Lower leg skin (tissue), 4 donors: Measurements from ENCODE around the gene LCE6A. TPM values are rescaled to one million over a fixed set of nuclear protein-coding genes. Genes with fewer than 3 reads are reported as not detected.

Source experiments
- DNase-seq, 2 donors: peaks; one replicate each; pipeline ENCODE4 v3.0.0-alpha.2; 2019; ENCODE audit warnings: low spot score in 2 of 2
- H3K4me3 ChIP-seq: fragments of 200-600 bp; sonication (generic); 2 replicates; pipeline ENCODE4 v1.5.1; 2017; ENCODE audit warnings: mild to moderate bottlenecking, low read depth; ENCODE audit not compliant: poor library complexity, severe bottlenecking
- POLR2A ChIP-seq, 2 donors: fragments of 450-650 bp; IDR thresholded peaks; one replicate each; pipeline ENCODE4 v1.6.1; 2016 to 2017; ENCODE audit warnings: antibody characterized with exemption in 2 of 2, mild to moderate bottlenecking in 1 of 2, moderate library complexity in 1 of 2
- WGBS, 2 donors: methylation state at CpG; one replicate each; pipeline ENCODE4 v1.1.5; 2018; 5-methylcytosine and 5-hydroxymethylcytosine counted together
- intact Hi-C: fragments of 100-400 bp; cut with DNase I; formaldehyde crosslinking; loops from one replicate; pipeline ENCODE4 v1.15.0; 2023; ENCODE audit warnings: low total_unique reads
- total RNA-seq, 4 donors: library from RNA; depleted of rRNA; stranded (reverse); fragments of >200 nt; gene quantifications; one replicate each; pipeline ENCODE4 v1.1.0, GENCODE V29; 2016
- TF ChIP-seq, protein P1 (sequence below), 3 donors: fragments of 450-650 bp; IDR thresholded peaks; one replicate each; pipeline ENCODE4 v1.5.1; 2016; ENCODE audit warnings: antibody characterized with exemption in 3 of 3, mild to moderate bottlenecking in 3 of 3, moderate library complexity in 2 of 3

The LCE6A gene
- total RNA-seq, 4 donors from 2014 or later, result 60.9 to 207 (median 107) TPM

DNA sequence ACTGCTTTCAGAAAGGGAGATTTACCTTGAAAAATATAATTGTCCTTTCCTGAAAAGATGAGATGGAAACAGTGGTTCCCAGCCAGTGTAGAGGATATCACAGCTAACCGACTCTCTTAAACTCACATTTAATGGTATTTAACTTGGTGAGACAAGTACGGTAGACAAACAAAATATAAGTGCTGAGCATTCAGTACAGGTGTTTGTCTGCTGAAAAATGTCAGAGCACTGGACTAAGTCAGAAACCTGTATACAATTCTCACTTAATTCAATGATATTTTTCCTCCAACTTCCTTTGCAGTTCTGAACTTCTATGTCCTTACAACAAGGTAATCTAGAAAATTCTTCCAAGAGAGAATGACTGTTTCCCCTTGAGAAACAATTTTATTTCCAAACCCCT lies 31.0 kb upstream of the LCE6A start, which contains the start of gene LCE1B:
TSS of gene LCE1B (plus strand) at position 301 of the 400 bp plus-strand sequence. CDS start 476 bp downstream, outside the sequence.
- intact Hi-C loops, result no loop called here
- no peak for TF ChIP-seq POLR2A (IDR thresholded peaks at IDR 0.05)
- TF ChIP-seq, protein P1, sequence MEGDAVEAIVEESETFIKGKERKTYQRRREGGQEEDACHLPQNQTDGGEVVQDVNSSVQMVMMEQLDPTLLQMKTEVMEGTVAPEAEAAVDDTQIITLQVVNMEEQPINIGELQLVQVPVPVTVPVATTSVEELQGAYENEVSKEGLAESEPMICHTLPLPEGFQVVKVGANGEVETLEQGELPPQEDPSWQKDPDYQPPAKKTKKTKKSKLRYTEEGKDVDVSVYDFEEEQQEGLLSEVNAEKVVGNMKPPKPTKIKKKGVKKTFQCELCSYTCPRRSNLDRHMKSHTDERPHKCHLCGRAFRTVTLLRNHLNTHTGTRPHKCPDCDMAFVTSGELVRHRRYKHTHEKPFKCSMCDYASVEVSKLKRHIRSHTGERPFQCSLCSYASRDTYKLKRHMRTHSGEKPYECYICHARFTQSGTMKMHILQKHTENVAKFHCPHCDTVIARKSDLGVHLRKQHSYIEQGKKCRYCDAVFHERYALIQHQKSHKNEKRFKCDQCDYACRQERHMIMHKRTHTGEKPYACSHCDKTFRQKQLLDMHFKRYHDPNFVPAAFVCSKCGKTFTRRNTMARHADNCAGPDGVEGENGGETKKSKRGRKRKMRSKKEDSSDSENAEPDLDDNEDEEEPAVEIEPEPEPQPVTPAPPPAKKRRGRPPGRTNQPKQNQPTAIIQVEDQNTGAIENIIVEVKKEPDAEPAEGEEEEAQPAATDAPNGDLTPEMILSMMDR (IDR thresholded peaks at IDR 0.05), result no peak
- WGBS, 2 donors, result 89% methylated on average over 2 of the region's 2 CpGs
- DNase-seq, result no peak
- no peak within 1 kb of the TSS for H3K4me3 ChIP-seq

DNA sequence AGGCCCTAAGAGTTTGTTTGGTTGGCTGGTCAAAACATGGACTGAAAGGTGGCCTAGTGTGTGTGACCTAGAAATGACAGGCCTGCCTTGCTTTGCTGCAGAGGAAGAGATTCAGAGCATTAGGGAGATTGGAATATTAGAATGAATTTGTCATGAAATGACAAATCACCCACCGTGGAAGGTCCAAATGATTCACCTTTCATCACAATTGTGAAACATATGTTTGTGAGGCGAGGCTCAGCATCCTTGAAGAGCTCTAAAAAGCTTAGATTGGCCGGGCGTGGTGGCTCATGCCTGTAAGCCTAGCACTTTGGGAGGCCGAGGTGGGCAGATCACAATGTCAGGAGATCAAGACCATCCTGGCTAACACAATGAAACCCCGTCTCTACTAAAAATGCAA lies 25.3 kb upstream of the LCE6A start:
- no peak for TF ChIP-seq POLR2A (IDR thresholded peaks at IDR 0.05)
- TF ChIP-seq, protein P1 (IDR thresholded peaks at IDR 0.05), result no peak
- H3K4me3 ChIP-seq, result no peak overlapping the region
- no peak for DNase-seq
- intact Hi-C loops, result no loop called here
- 76 to 85% methylated on average over 6 of the region's 6 CpGs for WGBS, 2 donors

- no peak overlapping the region for H3K4me3 ChIP-seq
- DNase-seq, result no peak
- intact Hi-C loops, result no loop called here
- TF ChIP-seq POLR2A (IDR thresholded peaks at IDR 0.05), result no peak
- TF ChIP-seq, protein P1 (IDR thresholded peaks at IDR 0.05), result no peak
- WGBS, 2 donors, result 52 to 57% methylated on average over 5 of the region's 5 CpGs
These were observed 19.4 kb upstream of the LCE6A start for GRCh38 chr1:152823294-152823693.

DNA sequence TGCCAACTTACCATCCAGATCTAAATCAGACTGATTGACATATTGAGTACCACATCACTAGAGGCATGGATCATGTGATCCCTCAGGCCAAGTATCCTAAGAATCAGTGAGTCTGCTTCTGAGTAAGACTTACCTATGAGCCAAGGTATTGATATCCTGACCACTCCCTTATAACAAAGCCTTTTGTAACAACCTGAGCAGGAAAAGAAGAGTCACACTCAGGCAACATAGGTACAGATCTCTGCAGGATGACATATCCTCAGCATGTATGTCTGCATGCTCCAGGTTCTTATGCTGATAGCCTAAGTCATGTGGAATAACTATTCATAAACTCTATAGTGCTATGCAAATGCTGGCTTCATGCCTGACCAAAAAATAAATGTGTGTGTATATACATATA lies 17.7 kb upstream of the LCE6A start:
- intact Hi-C loops, result no loop called here
- TF ChIP-seq POLR2A (IDR thresholded peaks at IDR 0.05), result no peak
- TF ChIP-seq, protein P1 (IDR thresholded peaks at IDR 0.05), result no peak
- H3K4me3 ChIP-seq, result no peak overlapping the region
- DNase-seq, result no peak

DNA sequence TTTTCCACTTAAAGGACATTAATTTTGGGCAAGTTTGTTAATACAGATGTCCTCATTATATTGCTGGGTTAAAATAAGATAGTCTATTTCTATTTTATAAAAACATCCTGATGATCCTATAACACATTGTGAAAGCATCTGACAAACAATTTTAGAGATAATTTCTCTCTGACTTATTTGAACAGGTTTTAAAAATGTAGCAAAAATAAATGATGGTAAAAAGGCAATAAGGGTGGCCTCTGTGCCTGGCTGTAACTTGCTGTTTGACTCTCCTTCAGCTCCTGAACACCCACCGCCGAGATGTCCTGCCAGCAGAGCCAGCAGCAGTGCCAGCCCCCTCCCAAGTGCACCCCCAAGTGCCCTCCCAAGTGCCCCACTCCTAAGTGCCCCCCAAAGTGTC lies 15.5 kb upstream of the LCE6A start, which contains the start of gene LCE1A:
TSS of gene LCE1A (plus strand) at position 301 of the 400 bp plus-strand sequence. CDS start at position 301, 0 bp downstream.
- no peak within 1 kb of the TSS for H3K4me3 ChIP-seq
- TF ChIP-seq, protein P1 (IDR thresholded peaks at IDR 0.05), result no peak
- DNase-seq, result no peak
- WGBS, 2 donors, result 78 to 87% methylated on average over 2 of the region's 2 CpGs
- intact Hi-C loops, result no loop called here

DNA sequence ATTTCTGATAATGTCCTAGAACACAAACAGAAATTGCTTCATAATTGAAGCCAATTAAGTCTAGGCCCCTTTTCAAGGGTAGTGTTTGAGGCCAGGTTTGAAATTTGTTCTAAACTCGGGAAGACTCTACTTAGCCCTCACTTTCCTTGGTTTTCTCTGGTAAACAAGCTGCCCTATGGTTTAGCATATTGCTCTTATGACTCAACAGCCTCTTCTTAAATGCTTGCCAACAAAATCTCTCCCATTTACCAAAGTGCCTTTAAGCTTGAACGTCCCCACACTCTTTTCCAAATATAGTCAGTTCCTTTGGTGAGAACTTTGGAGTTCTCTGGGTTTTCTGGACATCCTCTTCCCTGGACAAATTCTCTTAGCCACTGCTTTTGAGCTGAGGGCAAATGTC lies 5.8 kb upstream of the LCE6A start:
- no peak for DNase-seq
- H3K4me3 ChIP-seq, result no peak overlapping the region
- TF ChIP-seq, protein P1 (IDR thresholded peaks at IDR 0.05), result no peak
- TF ChIP-seq POLR2A (IDR thresholded peaks at IDR 0.05), result no peak
- 26 to 37% methylated on average over 2 of the region's 2 CpGs for WGBS, 2 donors
- intact Hi-C loops, result no loop called here
